Pericardium fibroblast (primary cell): Measurements from ENCODE around the gene OR51M1. TPM values are rescaled to one million over a fixed set of nuclear protein-coding genes. Genes with fewer than 3 reads are reported as not detected.

Experiments
- total RNA-seq: library from RNA; depleted of rRNA; stranded (reverse); fragments of >200 nt; gene quantifications from 2 replicates; pipeline ENCODE4 v1.2.3, GENCODE V29; 2015

Gene OR51M1, protein sequence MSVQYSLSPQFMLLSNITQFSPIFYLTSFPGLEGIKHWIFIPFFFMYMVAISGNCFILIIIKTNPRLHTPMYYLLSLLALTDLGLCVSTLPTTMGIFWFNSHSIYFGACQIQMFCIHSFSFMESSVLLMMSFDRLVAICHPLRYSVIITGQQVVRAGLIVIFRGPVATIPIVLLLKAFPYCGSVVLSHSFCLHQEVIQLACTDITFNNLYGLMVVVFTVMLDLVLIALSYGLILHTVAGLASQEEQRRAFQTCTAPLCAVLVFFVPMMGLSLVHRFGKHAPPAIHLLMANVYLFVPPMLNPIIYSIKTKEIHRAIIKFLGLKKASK
- not detected in 2 replicates for total RNA-seq

DNA sequence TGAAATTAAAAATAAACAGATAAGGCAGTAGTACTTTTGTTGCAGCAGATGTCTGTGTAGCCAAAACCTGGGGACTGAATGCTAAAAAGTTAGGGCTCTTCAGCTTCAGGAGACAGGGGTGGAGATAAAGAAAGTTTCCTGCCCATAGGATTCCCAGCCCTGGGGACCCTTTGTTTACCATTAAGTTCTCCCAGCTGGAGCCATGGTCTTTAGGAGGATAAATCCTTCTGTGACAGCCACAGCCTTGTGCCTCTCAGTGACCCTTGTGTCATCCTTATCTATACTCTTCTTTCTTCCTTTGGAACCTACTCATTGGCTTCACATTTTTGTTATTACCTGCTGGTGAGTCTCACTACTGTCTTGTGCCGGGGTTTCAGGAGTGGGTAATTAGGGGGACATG, at the start of gene OR51M1:
TSS of gene OR51M1 (plus strand) at position 237 of the 400 bp plus-strand sequence. CDS start 5,587 bp downstream, outside the sequence.

DNA sequence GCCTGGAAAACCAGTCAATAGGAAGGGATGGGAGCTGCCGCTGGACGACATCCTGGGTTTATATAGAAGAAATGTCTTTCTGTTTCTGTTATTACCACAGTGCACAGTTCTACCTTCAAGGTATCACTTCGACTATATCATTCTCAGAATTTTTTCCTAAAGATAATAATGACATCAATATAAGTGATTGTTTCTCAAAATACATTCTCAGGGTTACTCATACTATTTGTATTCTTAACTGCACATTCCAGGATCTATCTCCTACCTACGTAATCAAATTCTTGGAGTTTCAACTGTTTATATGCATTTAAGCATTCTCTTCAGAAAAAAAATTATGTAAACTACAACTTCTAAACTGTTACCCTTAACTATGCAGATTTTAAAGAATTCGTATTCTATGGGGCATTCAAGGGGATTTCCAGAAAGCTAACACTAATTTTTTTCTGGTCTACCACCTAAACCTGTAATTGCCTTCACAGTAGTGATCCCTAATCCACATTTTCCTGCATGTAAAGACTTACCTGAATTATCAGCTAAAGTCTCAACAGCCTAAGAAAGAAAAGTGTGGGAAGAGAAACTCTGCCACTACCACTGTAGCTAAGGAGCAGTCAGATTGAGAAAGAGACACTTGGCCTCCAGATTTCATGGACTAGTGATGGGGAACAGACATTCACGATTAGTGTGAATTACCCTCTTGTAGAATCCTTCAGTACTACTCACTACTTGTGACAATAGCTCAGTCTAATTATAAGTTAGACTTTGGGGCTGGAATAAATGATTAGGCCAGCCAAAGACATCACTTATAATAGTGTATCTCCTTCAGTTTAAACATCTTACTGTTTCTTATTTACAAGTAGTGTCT, 39.9 kb upstream of the OR51M1 start, which contains the start of gene OR51B5:
TSS of gene OR51B5 (minus strand) at position 51 of the 862 bp plus-strand sequence. CDS start at position 51, 0 bp downstream.

DNA sequence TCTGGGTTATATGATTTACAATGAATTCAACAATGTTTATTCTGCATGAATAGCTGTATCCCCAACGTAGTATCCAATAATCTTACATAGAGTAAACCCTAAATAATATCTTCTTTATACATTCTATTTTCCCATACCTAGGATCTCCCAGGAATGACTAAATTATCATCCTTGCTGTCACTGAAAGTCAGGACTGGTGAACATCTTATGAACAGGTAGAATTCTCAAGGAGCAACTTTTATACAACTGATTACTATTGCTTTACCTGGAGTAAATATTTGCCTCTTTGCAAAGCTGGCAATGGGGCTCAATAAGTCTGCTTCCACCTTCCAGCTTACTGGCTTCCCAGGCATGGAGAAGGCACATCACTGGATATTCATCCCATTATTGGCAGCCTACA, 32.4 kb upstream of the OR51M1 start, which contains the start of gene OR51B6:
TSS of gene OR51B6 (plus strand) at position 301 of the 400 bp plus-strand sequence. CDS start at position 301, 0 bp downstream.

DNA sequence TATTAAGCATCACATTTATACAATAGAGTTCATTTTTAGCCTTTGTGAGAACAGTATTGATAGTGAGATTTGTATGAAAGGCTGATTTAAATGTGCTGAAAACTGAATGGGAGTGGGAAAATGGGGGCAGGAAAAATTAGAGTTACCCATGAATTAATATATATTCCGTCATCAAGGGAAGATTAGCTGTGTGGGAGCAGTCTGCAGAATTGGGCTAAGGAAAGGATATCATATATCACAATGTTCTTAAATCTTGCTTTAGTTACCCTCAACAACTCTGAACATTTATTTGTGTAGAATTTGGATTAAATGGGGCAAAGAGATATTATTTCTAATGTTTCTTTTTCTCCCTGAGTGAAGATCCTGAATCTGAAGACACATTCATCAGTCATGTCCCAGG, 38.2 kb downstream of the OR51M1 start, which contains the start of gene OR51Q1:
TSS of gene OR51Q1 (plus strand) at position 301 of the 400 bp plus-strand sequence. CDS start at position 391, 90 bp downstream.

DNA sequence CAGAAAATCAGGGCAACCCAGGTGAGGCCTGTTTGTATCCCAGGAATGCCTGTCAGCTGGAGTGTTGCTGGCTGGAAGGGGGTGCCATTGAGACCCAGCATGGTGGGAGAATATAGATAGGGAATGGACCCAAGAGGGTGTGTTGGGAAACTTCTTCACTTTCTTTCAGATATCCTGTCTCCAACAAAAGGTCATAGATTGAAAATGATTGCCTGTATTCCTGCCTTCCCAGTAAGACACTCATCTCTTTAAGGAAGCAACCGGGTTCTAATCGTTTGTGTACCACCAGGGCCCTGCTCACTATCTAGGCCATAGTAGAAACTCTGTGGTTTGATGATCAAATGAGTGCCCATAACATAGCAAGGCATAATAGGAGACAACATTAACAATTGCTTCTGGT, 57.8 kb downstream of the OR51M1 start, which contains the start of gene OR51I1:
TSS of gene OR51I1 (minus strand) at position 101 of the 400 bp plus-strand sequence. CDS start at position 101, 0 bp downstream.

Other genes with a start within 250 kb of the OR51M1 start
- not detected in 2 replicates for gene OR52A5, start 245.5 kb upstream of the OR51M1 start, total RNA-seq
- gene OR52A1, start 229.1 kb upstream of the OR51M1 start, total RNA-seq = not detected in 2 replicates
- gene OR51V1, start 183.1 kb upstream of the OR51M1 start, total RNA-seq = not detected in 2 replicates
- not detected in 2 replicates for gene HBB, start 156.7 kb upstream of the OR51M1 start, total RNA-seq
- gene HBD, start 149.3 kb upstream of the OR51M1 start, total RNA-seq = not detected in 2 replicates
- gene HBG1, start 134.0 kb upstream of the OR51M1 start, total RNA-seq = not detected in 2 replicates
- not detected in 2 replicates for gene HBG2, start 129.0 kb upstream of the OR51M1 start, total RNA-seq
- not detected in 2 replicates for gene HBE1, start 113.9 kb upstream of the OR51M1 start, total RNA-seq
- not detected in 2 replicates for gene OR51B4, start 81.9 kb upstream of the OR51M1 start, total RNA-seq
- not detected in 2 replicates for gene OR51B2, start 59.5 kb upstream of the OR51M1 start, total RNA-seq
- not detected in 2 replicates for gene OR51B5, start 40.3 kb upstream of the OR51M1 start, total RNA-seq
- gene OR51B6, start 32.3 kb upstream of the OR51M1 start, total RNA-seq = not detected in 2 replicates
- gene OR51Q1, start 38.3 kb downstream of the OR51M1 start, total RNA-seq = not detected in 2 replicates
- gene OR51I1, start 57.7 kb downstream of the OR51M1 start, total RNA-seq = not detected in 2 replicates
- not detected in 2 replicates for gene OR51I2, start 65.5 kb downstream of the OR51M1 start, total RNA-seq
- gene OR52D1, start 104.9 kb downstream of the OR51M1 start, total RNA-seq = not detected in 2 replicates
- gene UBQLN3, start 126.1 kb downstream of the OR51M1 start, total RNA-seq = not detected in 2 replicates
- gene UBQLNL, start 132.9 kb downstream of the OR51M1 start, total RNA-seq = not detected in 2 replicates
- not detected in 2 replicates for gene OR52H1, start 164.7 kb downstream of the OR51M1 start, total RNA-seq
- not detected in 2 replicates for gene OR52B6, start 197.1 kb downstream of the OR51M1 start, total RNA-seq
- 4.0 and 9.2 TPM in 2 replicates for gene TRIM6, start 212.8 kb downstream of the OR51M1 start, total RNA-seq
- gene TRIM34, start 241.2 kb downstream of the OR51M1 start, total RNA-seq = 4.6 and 10.2 TPM in 2 replicates